IPS-18a (cell line): Measurements from ENCODE around the gene DIAPH2.
A peak's percentile ranks its signal among the peaks of the same experiment; 100 is the strongest.

ENCODE experiments used
- H3K27ac ChIP-seq: one replicate; pipeline ENCODE4 v1.5.1; 2013; ENCODE audit warnings: low read length
- H3K27me3 ChIP-seq: one replicate; pipeline ENCODE4 v1.6.1; 2013; ENCODE audit warnings: mild to moderate bottlenecking, low read length; ENCODE audit not compliant: control insufficient read depth, insufficient read depth
- H3K36me3 ChIP-seq: one replicate; pipeline ENCODE4 v1.6.1; 2013; ENCODE audit warnings: low read depth, low read length; ENCODE audit not compliant: control insufficient read depth
- H3K4me1 ChIP-seq: one replicate; pipeline ENCODE4 v1.6.1; 2013; ENCODE audit warnings: low read depth, low read length; ENCODE audit not compliant: control insufficient read depth
- H3K4me3 ChIP-seq: one replicate; pipeline ENCODE4 v1.5.1; 2013; ENCODE audit warnings: low read length
- H3K9ac ChIP-seq: one replicate; pipeline ENCODE4 v1.6.1; 2013; ENCODE audit warnings: mild to moderate bottlenecking, low read length, moderate library complexity
- H3K9me3 ChIP-seq: one replicate; pipeline ENCODE4 v1.6.1; 2013; ENCODE audit warnings: low read depth, low read length; ENCODE audit not compliant: control insufficient read depth

The DIAPH2 gene

GRCh38 chrX:97498093-97498492 is 813.5 kb downstream of the DIAPH2 start:
- peaks cover 5% of the 10 kb centered on the region for H3K4me1 ChIP-seq
- H3K4me3 ChIP-seq: no peak overlapping the region
- no peaks in the 10 kb centered on the region for H3K36me3 ChIP-seq
- no peaks in the 10 kb centered on the region for H3K27me3 ChIP-seq
- H3K9ac ChIP-seq: no peak overlapping the region
- no peak overlapping the region for H3K27ac ChIP-seq
- no peaks in the 10 kb centered on the region for H3K9me3 ChIP-seq

GRCh38 chrX:97504431-97504830 is 819.8 kb downstream of the DIAPH2 start:
- no peaks in the 10 kb centered on the region for H3K9me3 ChIP-seq
- peaks cover 29% of the 10 kb centered on the region for H3K4me1 ChIP-seq
- no peaks in the 10 kb centered on the region for H3K36me3 ChIP-seq
- H3K9ac ChIP-seq: no peak overlapping the region
- peak overlapping the region; percentile 38 for H3K27ac ChIP-seq
- H3K4me3 ChIP-seq: no peak overlapping the region
- H3K27me3 ChIP-seq: no peaks in the 10 kb centered on the region

- H3K9me3 ChIP-seq: no peaks in the 10 kb centered on the region
- no peaks in the 10 kb centered on the region for H3K27me3 ChIP-seq
- H3K27ac ChIP-seq: no peak overlapping the region
- no peaks in the 10 kb centered on the region for H3K36me3 ChIP-seq
- H3K9ac ChIP-seq: no peak overlapping the region
- no peak overlapping the region for H3K4me3 ChIP-seq
- peaks cover 4% of the 10 kb centered on the region for H3K4me1 ChIP-seq
Observed at GRCh38 chrX:97517763-97518162, 833.1 kb downstream of the DIAPH2 start.

GRCh38 chrX:97522307-97522706 is 837.7 kb downstream of the DIAPH2 start:
- H3K4me3 ChIP-seq: no peak overlapping the region
- no peak overlapping the region for H3K9ac ChIP-seq
- H3K4me1 ChIP-seq: peaks cover 16% of the 10 kb centered on the region
- H3K27ac ChIP-seq: no peak overlapping the region
- no peaks in the 10 kb centered on the region for H3K27me3 ChIP-seq
- H3K9me3 ChIP-seq: no peaks in the 10 kb centered on the region
- H3K36me3 ChIP-seq: no peaks in the 10 kb centered on the region

GRCh38 chrX:97524340-97524739 is 839.7 kb downstream of the DIAPH2 start:
- Histone ChIP-seq H3K36me3 (no peaks in the 10 kb centered on the region), H3K9ac (no peak overlapping the region), H3K27ac (no peak overlapping the region), H3K4me1 (peaks cover 16% of the 10 kb centered on the region), H3K9me3 (no peaks in the 10 kb centered on the region), H3K27me3 (no peaks in the 10 kb centered on the region), H3K4me3 (no peak overlapping the region)

GRCh38 chrX:97524997-97525396 is 840.4 kb downstream of the DIAPH2 start:
- H3K4me3 ChIP-seq: no peak overlapping the region
- no peaks in the 10 kb centered on the region for H3K9me3 ChIP-seq
- no peak overlapping the region for H3K27ac ChIP-seq
- H3K36me3 ChIP-seq: no peaks in the 10 kb centered on the region
- H3K27me3 ChIP-seq: no peaks in the 10 kb centered on the region
- peaks cover 16% of the 10 kb centered on the region for H3K4me1 ChIP-seq
- no peak overlapping the region for H3K9ac ChIP-seq

- Histone ChIP-seq H3K9me3 (peaks cover 3% of the 10 kb centered on the region), H3K9ac (no peak overlapping the region), H3K4me3 (no peak overlapping the region), H3K36me3 (no peaks in the 10 kb centered on the region), H3K27me3 (no peaks in the 10 kb centered on the region), H3K27ac (no peak overlapping the region), H3K4me1 (peaks cover 16% of the 10 kb centered on the region)
Observed at GRCh38 chrX:97525981-97526380, 841.3 kb downstream of the DIAPH2 start.

GRCh38 chrX:97527725-97528124 is 843.1 kb downstream of the DIAPH2 start:
- H3K9ac ChIP-seq: no peak overlapping the region
- peaks cover 8% of the 10 kb centered on the region for H3K9me3 ChIP-seq
- H3K36me3 ChIP-seq: no peaks in the 10 kb centered on the region
- H3K4me3 ChIP-seq: no peak overlapping the region
- no peaks in the 10 kb centered on the region for H3K27me3 ChIP-seq
- H3K4me1 ChIP-seq: peaks cover 13% of the 10 kb centered on the region
- H3K27ac ChIP-seq: no peak overlapping the region

- peaks cover 8% of the 10 kb centered on the region for H3K4me1 ChIP-seq
- H3K9me3 ChIP-seq: peaks cover 8% of the 10 kb centered on the region
- H3K27me3 ChIP-seq: no peaks in the 10 kb centered on the region
- H3K9ac ChIP-seq: no peak overlapping the region
- no peaks in the 10 kb centered on the region for H3K36me3 ChIP-seq
- no peak overlapping the region for H3K4me3 ChIP-seq
- H3K27ac ChIP-seq: no peak overlapping the region
Observed at GRCh38 chrX:97529536-97530200, 845.0 kb downstream of the DIAPH2 start.

- Histone ChIP-seq H3K27me3 (no peaks in the 10 kb centered on the region), H3K4me1 (no peaks in the 10 kb centered on the region), H3K27ac (no peak overlapping the region), H3K9me3 (peaks cover 8% of the 10 kb centered on the region), H3K9ac (no peak overlapping the region), H3K4me3 (no peak overlapping the region), H3K36me3 (no peaks in the 10 kb centered on the region)
Observed at GRCh38 chrX:97531825-97532224, 847.2 kb downstream of the DIAPH2 start.

GRCh38 chrX:97538745-97539144 is 854.1 kb downstream of the DIAPH2 start:
- Histone ChIP-seq H3K9me3 (no peaks in the 10 kb centered on the region), H3K4me3 (no peak overlapping the region), H3K9ac (no peak overlapping the region), H3K36me3 (no peaks in the 10 kb centered on the region), H3K27me3 (no peaks in the 10 kb centered on the region), H3K27ac (no peak overlapping the region), H3K4me1 (no peaks in the 10 kb centered on the region)

- no peak overlapping the region for H3K27ac ChIP-seq
- H3K9me3 ChIP-seq: no peaks in the 10 kb centered on the region
- H3K4me1 ChIP-seq: no peaks in the 10 kb centered on the region
- H3K36me3 ChIP-seq: no peaks in the 10 kb centered on the region
- no peaks in the 10 kb centered on the region for H3K27me3 ChIP-seq
- no peak overlapping the region for H3K9ac ChIP-seq
- no peak overlapping the region for H3K4me3 ChIP-seq
Observed at GRCh38 chrX:97539970-97540519, 855.4 kb downstream of the DIAPH2 start.
